NCI-H345 (cell line): ENCODE measurements around the gene COPG2.

Source experiments
- DNase-seq: peaks from one replicate; lab custom pipeline; 2025; lab: John Stamatoyannopoulos, UW

COPG2 gene

GRCh38 chr7:130494431-130494858, 174.1 kb downstream of the COPG2 start:
- DNase-seq: no peak

DNA sequence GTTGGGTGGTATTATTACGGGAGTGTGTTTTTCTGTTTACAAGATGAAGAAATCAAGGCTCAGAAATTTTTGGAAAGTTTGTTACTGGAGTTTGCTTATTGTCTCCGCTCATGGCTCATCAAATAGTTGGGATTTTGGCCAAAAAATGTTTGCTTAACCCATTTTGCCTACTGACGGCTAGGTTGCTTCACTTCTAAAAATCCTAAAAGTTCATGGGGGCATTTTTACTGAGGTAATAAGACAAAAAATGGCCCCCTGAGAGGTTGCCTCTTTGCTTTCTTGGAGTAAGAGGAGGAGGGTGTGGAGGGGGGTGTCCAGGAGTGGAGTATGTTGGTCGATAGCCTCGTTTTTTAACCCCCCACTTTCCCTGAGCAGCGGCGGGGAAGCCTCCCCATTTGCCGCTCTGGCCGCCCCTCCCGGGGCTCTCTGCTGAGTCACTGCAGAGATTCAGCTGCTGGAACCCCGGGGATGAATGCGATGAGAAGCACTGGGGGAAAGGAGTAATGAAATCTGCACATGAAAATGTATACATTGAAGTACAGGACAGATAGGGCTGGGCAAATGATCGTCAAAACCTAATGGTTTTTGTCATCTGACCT, 175.2 kb downstream of the COPG2 start:
- peak; percentile 11 for DNase-seq

GRCh38 chr7:130492523-130493274, 175.8 kb downstream of the COPG2 start:
- no peak for DNase-seq

- DNase-seq: peak; percentile 23
Observed at GRCh38 chr7:130491841-130492522, 176.6 kb downstream of the COPG2 start, which contains the start of gene MEST. MEST (plus strand) TSS chr7:130492085; CDS start chr7:130492314, 229 bp downstream.

GRCh38 chr7:130490888-130491804, 177.4 kb downstream of the COPG2 start:
- no peak for DNase-seq

GRCh38 chr7:130490311-130490791, 178.2 kb downstream of the COPG2 start:
- DNase-seq: no peak

DNA sequence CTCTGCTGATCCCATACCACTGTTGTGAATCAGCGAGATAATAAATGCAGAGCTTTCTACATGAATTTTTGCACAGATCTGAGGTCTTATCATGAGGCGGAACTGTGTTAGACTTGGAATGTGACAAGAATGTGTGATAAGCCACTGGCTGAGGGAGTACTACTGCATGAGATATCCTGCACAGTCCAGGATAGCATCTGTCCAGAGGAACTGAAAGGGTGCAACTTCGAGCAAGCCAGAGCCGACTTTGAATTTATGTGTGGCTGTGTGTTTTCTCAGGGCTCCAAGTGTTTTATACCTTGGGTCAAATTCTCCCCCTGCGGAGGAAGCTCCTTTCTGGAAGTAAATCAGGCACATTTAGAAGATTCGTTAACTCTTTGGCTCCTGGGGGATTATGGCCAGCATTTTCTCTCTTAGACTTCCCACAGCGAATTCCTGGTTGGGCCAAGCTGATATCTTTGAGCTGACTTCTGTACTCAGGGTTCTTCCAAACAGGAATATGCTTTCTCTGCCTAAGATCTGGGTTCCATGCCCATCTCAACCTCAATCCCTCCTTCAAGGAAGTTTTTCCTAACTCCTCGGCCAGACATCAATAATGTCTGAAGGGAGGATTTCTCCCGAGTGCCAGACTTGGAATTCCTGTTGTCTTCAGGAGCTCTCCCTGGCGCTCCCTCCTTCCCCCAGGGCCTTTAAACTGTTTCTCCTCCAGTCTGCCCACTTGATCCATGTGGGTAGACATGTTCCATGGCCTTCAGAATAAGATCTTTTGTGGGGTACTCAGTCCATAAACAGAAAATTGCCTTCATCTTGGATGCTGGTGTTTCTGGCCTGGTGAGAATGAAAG, 179.2 kb downstream of the COPG2 start:
- no peak for DNase-seq

GRCh38 chr7:130488392-130489139, 180.0 kb downstream of the COPG2 start:
- no peak for DNase-seq

DNA sequence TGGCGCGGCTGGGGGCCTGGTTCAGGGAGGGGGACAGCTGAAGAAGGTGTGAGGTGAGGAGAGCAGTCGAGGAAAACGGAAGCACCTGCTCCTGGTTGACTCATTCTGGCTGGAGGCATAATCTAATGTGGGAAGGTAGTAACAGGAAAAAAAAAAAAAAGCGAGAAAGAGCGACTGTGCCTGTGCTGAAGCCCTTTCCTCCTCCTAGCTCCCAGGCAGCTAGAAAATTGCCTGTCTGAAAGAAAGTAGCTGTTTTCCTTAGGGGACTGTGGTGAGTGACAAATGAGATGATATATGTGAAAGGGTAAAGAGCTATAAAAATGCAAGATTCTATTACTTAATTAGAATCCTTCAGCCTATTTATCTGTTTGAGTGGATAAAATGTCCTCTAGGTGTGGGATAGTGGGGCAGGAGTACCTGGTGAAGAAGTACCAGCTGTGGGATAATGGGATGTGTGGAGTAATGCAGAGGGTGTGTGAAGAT, 181.6 kb downstream of the COPG2 start:
- peak; percentile 49 for DNase-seq

DNA sequence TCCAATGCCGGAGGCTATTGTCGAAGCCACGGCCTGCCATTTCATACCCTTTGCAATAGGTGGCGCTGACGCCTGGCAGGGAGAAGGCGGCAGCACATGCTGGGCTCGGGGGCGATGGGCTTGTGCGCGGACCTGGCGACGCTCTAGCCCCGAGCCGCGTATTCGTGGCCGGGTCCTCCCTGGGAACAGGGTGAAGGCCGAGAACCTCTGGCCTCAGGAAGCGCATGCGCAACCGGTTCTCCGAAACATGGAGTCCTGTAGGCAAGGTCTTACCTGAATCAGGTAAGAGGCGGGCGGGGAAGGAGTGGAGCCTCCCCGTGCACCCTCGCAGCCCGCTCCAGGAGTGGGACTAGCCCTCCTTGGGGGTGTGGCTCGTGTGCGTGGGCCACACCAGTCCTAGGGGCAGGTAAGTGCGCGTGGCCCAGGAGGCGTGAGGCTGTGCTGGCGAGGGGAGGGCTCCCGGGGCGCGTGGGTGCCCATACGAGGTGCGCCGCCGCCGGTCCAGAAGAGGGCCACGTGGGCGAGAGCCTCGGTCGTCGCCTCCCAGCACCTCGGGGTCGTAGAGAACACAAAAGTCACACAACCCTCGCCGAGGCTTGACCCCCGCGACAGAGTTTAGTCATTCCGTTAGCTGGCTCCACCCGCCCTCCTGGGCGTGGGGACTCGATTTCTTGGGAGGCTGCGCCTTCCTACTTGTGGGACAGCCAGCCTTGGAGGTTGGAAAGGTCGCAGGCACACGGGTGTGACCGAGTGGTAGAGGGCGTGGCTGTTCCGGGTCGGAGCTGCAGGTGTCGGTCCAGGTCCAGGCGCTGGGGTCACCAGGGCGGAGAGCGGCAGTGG, 182.2 kb downstream of the COPG2 start:
- peak; percentile 92 for DNase-seq

DNA sequence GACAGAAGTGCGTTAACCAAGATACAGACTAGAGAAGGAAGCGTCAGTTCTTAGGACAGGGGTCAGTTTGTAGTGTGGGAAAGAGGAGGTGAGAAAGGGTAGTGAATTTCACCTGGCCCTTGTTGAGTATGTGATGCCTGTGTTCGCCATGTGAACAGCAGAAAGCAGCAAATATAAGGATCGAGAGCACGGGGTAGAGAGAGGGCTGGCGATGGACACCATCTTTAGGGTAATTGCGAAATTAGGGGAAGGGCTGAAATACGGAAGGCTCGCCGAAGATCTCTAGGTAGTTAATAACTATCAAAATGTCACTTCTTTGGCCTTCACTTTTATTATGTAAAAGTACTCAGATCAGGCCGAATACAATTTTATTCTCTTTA, 182.8 kb downstream of the COPG2 start:
- DNase-seq: no peak

GRCh38 chr7:130483031-130483430, 185.5 kb downstream of the COPG2 start:
- DNase-seq: no peak

DNA sequence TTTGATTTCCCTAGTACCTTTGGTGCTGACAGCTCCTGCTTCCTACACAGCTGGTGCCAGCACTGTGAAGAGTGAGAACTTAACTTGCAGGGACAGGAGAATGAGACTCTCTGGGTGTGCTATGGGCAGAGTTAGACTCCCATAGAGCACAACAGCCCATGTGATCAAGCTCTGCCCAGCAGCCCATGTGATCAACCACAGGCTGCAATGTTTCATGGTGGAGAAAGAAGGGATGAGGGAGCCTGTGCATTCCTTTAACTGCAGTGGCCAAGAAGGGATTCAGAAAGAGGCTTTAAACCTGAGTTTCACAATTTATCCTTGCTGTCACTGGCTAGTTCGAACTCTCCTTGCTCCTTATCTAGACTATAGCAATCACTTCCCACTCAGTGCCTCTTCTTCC, 186.7 kb downstream of the COPG2 start:
- DNase-seq: no peak

- DNase-seq: no peak
Observed at GRCh38 chr7:130479716-130480400, 188.7 kb downstream of the COPG2 start.

- no peak for DNase-seq
Observed at GRCh38 chr7:130478991-130479390, 189.6 kb downstream of the COPG2 start.

DNA sequence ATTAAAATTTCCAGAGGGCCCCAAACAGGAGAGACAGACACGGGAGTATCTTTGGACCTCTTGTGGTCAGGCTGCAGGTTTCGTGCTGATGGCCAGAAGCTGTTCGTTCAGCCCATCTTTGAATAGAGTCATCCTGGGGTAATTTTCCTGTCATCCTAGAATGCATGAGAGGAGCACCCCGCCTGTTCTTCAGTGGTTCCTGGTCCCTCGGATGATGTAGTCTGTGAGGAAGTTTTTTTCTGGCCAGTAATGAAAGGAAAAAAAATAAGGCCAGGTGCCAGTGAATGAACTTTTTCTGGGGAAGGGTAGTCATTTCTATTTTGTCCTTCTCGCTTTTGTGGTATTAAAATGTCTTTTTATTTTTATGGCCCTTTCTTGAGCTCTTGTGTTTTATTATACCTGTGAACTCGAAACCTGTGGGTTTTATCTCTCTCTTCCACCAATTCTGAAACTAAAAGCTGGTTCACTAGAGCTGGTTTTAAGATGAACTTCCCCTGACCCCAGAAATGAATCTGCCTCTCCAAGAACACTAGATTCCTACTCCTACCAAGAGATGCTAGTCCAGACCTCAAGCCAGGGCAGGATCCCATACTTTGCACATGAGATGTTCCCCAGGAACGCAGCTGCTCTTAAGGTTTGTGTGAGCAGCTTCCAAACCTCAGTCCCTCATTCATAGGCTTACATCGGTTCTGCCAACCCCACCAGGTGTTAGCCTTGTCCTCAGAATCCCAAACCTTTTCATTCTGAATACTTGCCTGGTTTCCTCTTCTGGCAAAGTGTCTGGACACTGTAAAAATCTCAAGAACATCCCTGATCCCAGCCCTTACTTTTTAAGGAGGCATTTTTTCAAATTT, 192.0 kb downstream of the COPG2 start:
- no peak for DNase-seq

- DNase-seq: no peak
Observed at GRCh38 chr7:130475776-130476175, 192.8 kb downstream of the COPG2 start.

GRCh38 chr7:130473876-130474275, 194.7 kb downstream of the COPG2 start:
- DNase-seq: no peak
